Measurements from ENCODE around the gene C1orf115.
"Not testable (repeated sequence)": the region's sequence is repeated elsewhere in the genome, so short reads cannot be mapped to it uniquely, and the experiment has no call there.

Gene C1orf115

DNA sequence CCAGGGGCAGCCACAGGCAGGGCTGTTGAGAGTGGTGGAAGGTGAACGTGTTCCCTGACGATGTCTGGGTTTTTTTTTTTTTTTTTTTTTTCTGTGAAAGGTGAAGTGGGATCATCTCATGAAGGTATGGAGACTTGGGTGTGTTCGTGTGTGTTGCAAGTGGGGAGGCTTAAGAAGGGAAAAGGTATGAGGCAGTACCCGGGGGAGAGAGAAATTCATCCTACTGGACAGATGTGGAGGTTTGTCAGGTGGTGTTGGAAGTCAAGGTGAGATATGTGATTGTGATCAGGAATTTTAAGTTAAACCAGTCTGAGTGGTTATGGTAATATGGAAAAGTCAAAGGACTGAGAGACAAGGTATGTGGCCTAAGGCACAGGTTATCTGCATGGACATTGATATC, 5.3 kb downstream of the C1orf115 start:
- no peak for DNase-seq

- DNase-seq = no peak
Observed at GRCh38 chr1:220696226-220696862, 6.2 kb downstream of the C1orf115 start.

DNA sequence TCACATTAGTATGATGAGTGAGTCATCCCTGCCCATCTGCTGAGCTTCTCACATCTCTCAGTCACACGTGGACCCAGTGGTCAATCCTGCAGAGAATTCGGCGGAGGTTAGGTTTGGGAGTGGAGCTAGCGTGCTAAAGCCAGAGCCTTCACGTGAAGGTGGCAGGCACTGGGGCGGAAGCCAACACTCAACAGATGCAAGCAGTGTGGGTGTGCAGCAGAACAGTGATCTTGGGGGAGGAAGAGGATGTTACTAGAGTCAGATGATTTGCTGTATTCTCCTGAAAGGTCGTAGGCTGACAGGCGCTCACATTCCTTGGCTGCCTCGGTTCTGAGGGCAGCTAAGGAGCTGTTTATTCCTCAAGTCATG, 6.7 kb downstream of the C1orf115 start:
- DNase-seq = no peak

DNA sequence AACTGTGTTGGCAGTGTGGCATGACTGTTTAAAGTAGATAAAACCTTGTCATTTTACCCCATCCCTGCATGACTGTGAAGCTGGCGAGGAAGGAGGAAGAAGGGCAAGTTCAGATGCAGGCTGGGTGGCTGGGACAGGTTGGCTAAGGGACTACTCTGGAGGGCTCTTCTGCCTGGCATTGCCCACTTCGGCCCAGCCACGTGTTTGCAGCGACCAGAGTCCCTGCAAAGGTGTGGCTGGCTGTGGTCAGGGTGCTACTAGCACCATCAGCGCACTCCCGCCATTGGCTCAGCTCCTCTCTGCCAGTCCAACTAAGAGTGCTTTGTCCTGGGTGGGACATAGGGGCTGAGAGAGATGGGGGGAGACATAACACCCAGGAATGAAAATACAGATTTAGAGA, 7.2 kb downstream of the C1orf115 start:
- DNase-seq = no peak

- DNase-seq = no peak
Observed at GRCh38 chr1:220698607-220699016, 8.4 kb downstream of the C1orf115 start.

DNA sequence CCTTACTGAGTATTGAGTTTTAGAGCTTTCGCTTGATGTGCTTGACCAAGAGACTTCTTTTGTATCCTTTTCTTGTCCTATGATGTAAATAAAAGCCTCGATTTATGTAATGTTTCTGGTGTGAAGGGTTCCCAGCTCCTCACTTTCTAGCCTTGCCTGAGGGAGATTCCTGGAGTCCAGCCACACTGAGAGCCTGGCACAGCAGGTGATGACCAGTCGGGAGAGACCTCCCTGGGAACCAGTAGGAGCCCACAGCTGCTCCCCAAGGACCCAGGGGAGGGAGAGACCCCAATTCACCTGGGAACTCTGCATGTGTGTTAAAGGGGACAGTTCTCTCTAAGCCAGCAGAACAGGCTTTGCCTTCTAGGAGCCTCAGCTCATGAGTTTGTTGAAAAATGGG, 8.9 kb downstream of the C1orf115 start:
- no peak for DNase-seq

DNA sequence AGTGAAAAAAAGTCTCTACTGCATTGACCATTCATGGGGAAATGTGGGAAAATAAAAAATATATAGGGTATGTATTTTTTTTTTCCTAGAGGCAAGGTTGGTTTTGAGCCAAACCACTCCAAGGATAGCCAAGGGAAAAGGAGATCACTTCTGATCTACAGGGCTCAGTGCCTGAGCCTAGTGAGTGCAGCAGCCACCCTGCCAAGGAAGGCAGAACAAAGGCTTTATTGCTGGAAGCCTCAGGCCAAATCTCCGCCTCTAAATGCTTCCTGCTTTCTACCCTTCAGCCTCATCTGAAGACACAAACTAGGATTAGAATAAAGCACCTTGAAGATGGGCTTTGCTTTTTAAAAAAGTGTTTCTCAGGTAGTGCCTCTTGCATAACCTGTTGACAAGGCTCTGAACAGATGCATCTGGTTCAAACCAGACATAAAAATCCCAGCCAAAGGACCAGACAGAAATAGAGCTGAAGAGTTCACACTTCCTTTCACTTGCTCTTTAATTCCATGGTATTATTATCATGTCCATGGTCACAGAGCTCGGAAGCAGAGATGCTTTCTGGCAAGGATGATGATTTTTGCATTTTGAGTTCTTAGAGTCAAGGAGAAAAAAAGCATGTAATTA, 10.5 kb downstream of the C1orf115 start:
- DNase-seq = no peak

DNA sequence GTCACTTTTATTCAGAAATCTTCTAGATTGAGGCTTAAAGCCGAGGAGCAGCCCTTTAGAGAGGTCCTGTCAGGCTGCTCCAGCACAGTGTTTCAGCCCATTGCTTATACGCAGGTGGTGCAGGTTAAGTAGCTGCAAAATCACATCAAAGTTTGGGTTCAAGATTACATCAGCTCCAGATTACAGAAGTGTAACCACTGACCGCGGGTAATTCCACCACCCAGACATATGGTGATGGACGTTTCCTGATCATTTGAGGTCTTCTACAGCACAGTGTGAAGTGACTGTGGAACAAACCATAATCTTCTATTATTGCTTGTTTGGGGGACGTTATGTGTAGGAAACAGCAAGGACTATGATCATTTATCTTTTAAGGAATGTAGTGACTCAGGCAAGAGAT, 11.8 kb downstream of the C1orf115 start:
- DNase-seq = no peak

DNA sequence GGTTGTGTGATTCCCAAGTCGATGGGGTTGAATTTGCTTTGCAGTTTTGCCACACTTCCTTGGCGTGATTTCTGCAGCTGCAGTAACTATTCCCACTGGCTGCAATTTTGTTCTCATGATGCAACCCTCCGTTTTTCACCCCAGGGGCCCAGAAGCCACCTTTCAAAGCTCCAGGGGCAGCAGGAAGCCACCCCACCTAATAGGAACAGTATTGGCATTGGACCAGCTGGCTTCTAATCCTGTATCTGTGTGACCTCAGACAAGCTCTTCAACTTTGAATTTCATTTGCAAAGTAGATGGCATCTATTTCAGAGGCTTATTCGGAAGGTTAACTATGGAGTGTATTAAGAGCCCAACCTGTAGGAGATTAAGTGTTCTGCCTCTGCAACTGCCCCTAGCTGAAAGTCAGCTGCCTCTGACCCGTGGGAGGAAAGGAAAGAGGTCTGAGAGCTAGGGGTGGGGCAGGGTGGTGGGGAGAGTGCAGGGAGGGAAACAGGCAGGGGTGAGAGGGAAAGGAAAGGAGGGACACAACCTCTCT, 12.6 kb downstream of the C1orf115 start:
- no peak for DNase-seq

- no peak for DNase-seq
Observed at GRCh38 chr1:220703305-220703704, 13.1 kb downstream of the C1orf115 start.

GRCh38 chr1:220705782-220706181, 15.6 kb downstream of the C1orf115 start:
- DNase-seq = no peak

- DNase-seq = no peak
Observed at GRCh38 chr1:220706480-220706879, 16.3 kb downstream of the C1orf115 start.

- no peak for DNase-seq
Observed at GRCh38 chr1:220707160-220707559, 17.0 kb downstream of the C1orf115 start.

DNA sequence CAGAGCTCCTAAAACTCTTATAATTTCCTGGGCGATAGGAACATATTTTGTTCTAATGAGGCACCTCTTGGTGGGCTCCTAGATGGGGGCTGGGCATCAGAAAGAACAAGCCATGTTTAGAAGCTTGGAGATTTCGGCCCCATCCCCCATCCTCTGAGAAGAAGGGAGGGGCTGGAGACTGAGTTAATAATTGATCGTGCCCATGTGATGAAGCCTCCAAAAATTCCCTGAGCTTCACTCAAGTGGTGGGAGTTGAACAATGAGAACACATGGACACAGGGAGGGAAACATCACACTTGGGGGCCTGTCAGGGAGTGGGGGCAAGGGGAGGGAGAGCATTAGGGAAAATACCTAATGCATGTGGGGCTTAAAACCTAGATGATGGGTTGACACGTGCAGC, 18.1 kb downstream of the C1orf115 start:
- DNase-seq = no peak

DNA sequence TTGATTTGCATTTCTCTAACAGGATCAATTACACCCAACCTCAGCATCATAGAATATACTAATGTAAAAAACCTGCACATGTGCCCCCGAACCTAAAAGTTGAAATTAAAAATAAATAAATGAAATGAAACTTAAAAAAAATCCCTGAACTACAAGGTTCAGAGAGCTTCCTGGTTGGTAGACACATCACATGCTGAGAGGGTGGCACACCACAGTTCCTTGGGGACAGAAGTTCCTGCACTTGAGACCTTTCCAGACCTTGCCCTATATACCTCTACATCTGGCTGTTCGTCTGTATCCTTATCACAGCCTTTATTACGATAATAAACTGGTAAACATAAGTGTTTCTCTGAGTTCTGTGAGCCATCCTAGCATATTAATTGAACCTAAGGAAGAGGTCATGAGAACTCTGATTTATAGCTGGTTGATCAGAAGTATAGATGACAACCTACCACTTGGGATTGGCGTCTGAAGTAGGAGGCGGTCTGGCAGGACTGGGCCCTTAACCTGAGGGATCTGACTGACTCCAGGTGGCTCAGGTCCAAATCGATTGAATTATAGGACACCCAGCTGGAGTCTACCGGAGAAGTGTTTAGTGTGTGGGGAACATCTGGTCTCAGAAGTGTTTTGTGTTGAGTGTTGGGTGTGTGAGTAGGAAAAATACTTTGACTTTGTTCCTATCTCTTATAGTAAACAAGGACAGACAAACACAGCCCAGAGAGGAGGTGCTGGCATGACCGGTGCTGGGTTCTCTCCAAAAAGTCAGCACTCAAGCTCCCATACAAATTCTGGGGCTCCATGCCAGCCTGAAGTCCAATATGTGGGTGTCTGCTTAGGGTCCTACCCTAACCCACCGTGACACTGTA, 19.0 kb downstream of the C1orf115 start:
- DNase-seq = no peak

GRCh38 chr1:220710333-220710732, 20.2 kb downstream of the C1orf115 start:
- no peak for DNase-seq

DNA sequence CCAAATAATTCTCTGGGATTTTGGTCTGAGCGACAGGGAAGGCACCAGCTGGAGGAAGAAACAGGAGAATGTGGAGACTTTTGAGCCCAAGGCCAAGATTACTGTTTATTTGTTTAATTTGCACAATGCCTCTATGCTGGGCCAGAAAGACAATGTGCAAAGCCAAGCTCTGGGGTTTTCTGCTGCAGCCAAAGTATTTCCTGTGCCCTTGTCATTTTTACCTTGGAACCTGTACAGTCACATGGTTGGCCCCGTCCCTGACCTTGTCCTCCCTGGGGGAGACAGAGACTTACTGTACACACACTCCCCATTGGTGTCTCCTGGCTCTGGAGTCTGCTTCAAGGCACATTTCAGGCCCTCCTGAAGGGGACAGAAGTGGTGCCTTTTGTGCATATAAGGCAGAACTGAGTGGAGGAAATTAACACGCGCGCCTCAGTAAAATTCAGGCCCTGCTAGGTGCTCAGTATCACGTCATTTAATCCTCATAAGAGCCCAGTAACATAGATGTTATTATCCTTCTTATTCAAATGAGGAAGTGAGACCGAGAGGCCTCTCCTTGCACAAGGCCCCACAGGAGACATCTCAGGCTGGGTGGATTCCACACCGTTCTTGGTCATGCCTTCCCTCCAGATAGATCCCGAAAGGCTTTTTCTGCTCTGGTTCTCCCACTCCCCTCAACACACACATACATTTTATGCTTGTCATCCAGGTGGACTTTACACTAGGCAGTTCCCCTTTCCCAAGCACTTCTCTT, 21.1 kb downstream of the C1orf115 start:
- DNase-seq = no peak

DNA sequence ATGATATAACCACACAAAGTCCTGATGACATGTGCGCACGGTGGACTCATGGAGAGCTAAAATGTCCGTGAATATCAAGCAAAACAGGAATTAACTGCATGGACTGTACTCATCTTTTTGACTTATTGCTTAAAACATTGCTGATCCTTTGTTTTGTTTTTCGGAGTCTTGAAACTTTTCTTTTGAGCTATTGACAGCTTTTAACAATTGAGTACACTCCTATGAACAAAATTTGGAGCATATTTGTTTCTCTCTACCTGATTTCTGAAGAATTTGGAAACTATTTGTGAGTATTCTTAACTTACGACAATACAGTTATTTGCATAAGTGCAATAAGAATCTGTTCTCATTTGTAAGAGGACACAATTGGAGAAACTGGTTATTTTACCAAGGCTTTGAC, 25.8 kb downstream of the C1orf115 start:
- DNase-seq = not testable (repeated sequence)

GRCh38 chr1:220717800-220718640, 27.9 kb downstream of the C1orf115 start:
- DNase-seq = no peak

GRCh38 chr1:220721266-220721665, 31.1 kb downstream of the C1orf115 start:
- not testable (repeated sequence) for DNase-seq

GRCh38 chr1:220726634-220727033, 36.5 kb downstream of the C1orf115 start:
- no peak for DNase-seq

DNA sequence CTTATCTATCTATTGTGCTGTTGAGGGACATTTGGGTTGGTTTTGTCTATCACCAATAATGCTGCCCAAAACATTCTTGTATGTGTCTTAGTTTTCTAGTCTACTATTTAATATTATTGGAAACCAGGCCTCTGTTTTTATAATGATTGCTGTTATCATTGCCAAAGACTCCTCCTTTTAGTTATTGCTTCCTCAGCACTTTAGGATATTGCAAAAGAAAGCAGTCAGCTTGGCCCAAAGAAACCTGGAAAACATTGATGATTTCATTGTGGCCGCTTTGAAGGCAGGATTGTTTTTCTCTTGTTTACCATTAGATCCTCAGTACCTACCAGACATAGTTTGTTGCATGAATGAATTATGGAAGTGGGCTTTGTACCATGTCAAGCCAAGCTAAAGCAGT, 37.4 kb downstream of the C1orf115 start:
- DNase-seq = no peak
